Esophagus (tissue), 2 donors: ENCODE measurements around the gene LRRC3. TPM values are rescaled to one million over a fixed set of nuclear protein-coding genes. Genes with fewer than 3 reads are reported as not detected.

Experiments
- H3K27ac ChIP-seq, 2 donors: one replicate each; pipeline ENCODE4 v1.5.1; 2013; ENCODE audit warnings: low read depth in 2 of 2, mild to moderate bottlenecking in 2 of 2, inconsistent platforms in 1 of 2, low read length in 1 of 2, moderate library complexity in 1 of 2
- H3K27me3 ChIP-seq, 2 donors: one replicate each; pipeline ENCODE4 v1.6.1; 2013; ENCODE audit warnings: low read length in 2 of 2, control low read depth in 1 of 2, mild to moderate bottlenecking in 1 of 2; ENCODE audit not compliant: insufficient read depth in 2 of 2, control insufficient read depth in 1 of 2
- H3K36me3 ChIP-seq, 2 donors: one replicate each; pipeline ENCODE4 v1.6.1; 2013; ENCODE audit warnings: low read length in 1 of 2; ENCODE audit not compliant: control insufficient read depth in 2 of 2, insufficient read depth in 2 of 2
- H3K4me1 ChIP-seq, 2 donors: one replicate each; pipeline ENCODE4 v1.6.1; 2013; ENCODE audit warnings: low read length in 1 of 2; ENCODE audit not compliant: control insufficient read depth in 2 of 2, insufficient read depth in 2 of 2
- H3K4me3 ChIP-seq, 2 donors: one replicate each; pipeline ENCODE4 v1.5.1; 2013; ENCODE audit warnings: low read length in 2 of 2, mild to moderate bottlenecking in 2 of 2, low read depth in 1 of 2, moderate library complexity in 1 of 2
- H3K9me3 ChIP-seq, 2 donors: one replicate each; pipeline ENCODE4 v1.6.1; 2013; ENCODE audit warnings: mild to moderate bottlenecking in 2 of 2, low read depth in 1 of 2, low read length in 1 of 2, moderate library complexity in 1 of 2; ENCODE audit not compliant: control insufficient read depth in 2 of 2, insufficient read depth in 1 of 2
- WGBS, 2 donors: extraction: QIAGEN DNeasy Blood & Tissue Kit; methylation state at CpG; one replicate each; pipeline ENCODE4 v1.1.7; 2013; 5-methylcytosine and 5-hydroxymethylcytosine counted together
- polyA plus RNA-seq, 2 donors: library from polyadenylated mRNA; stranded (reverse); fragments of 200-250 nt; gene quantifications; one replicate each; pipeline ENCODE4 v1.2.3, GENCODE V29; 2013
- donor health status: healthy with polysubstance abuse.
- donor health status: Bipolar disorder and iron deficiency.

The LRRC3 gene
- polyA plus RNA-seq, 2 donors = 0.63 to 0.93 TPM

- no peak overlapping the region for H3K4me3 ChIP-seq
- WGBS, 2 donors = 80 to 85% methylated on average over 11 of the region's 11 CpGs
- H3K27ac ChIP-seq = no peak overlapping the region
- H3K4me1 ChIP-seq = peaks cover 0 to 2% of the 10 kb centered on the region in 2 donors
- H3K27me3 ChIP-seq = no peaks in the 10 kb centered on the region
- H3K9me3 ChIP-seq = no peaks in the 10 kb centered on the region
- H3K36me3 ChIP-seq = no peaks in the 10 kb centered on the region
Measured at GRCh38 chr21:44462834-44463200, 7.5 kb downstream of the LRRC3 start.

- no peaks in the 10 kb centered on the region for H3K9me3 ChIP-seq
- WGBS, 2 donors = 64 to 69% methylated on average over 30 of the region's 30 CpGs
Measured at GRCh38 chr21:44463724-44464123, 8.4 kb downstream of the LRRC3 start.

GRCh38 chr21:44464351-44464750 is 9.0 kb downstream of the LRRC3 start:
- 86 to 87% methylated on average over 12 of the region's 12 CpGs for WGBS, 2 donors
- H3K27ac ChIP-seq = no peak overlapping the region
- H3K9me3 ChIP-seq = no peaks in the 10 kb centered on the region
- H3K36me3 ChIP-seq = no peaks in the 10 kb centered on the region
- no peak overlapping the region for H3K4me3 ChIP-seq
- H3K27me3 ChIP-seq = no peaks in the 10 kb centered on the region
- peaks cover 0 to 2% of the 10 kb centered on the region in 2 donors for H3K4me1 ChIP-seq

More at GRCh38 chr21:44463724-44464123, 8.4 kb downstream of the LRRC3 start:
- Histone ChIP-seq H3K27me3 (no peaks in the 10 kb centered on the region), H3K4me3 (no peak overlapping the region), H3K4me1 (peaks cover 0 to 2% of the 10 kb centered on the region in 2 donors), H3K27ac (no peak overlapping the region), H3K36me3 (no peaks in the 10 kb centered on the region)

GRCh38 chr21:44466351-44466954 is 11.1 kb downstream of the LRRC3 start:
- Histone ChIP-seq H3K9me3 (no peaks in the 10 kb centered on the region), H3K4me3 (no peak overlapping the region), H3K27ac (no peak overlapping the region), H3K36me3 (no peaks in the 10 kb centered on the region), H3K4me1 (no peaks in the 10 kb centered on the region), H3K27me3 (no peaks in the 10 kb centered on the region)
- 86 to 90% methylated on average over 15 to 16 of the region's 16 CpGs for WGBS, 2 donors

- Histone ChIP-seq H3K4me3 (no peak overlapping the region), H3K27ac (no peak overlapping the region), H3K9me3 (no peaks in the 10 kb centered on the region), H3K27me3 (no peaks in the 10 kb centered on the region), H3K4me1 (no peaks in the 10 kb centered on the region), H3K36me3 (no peaks in the 10 kb centered on the region)
- WGBS, 2 donors = 94% methylated on average over 35 to 36 of the region's 36 CpGs
Measured at GRCh38 chr21:44466996-44467858, 11.9 kb downstream of the LRRC3 start.

- Histone ChIP-seq H3K9me3 (no peaks in the 10 kb centered on the region), H3K36me3 (no peaks in the 10 kb centered on the region), H3K4me1 (no peaks in the 10 kb centered on the region), H3K27ac (no peak overlapping the region), H3K27me3 (no peaks in the 10 kb centered on the region), H3K4me3 (no peak overlapping the region)
- 93 to 94% methylated on average over 15 of the region's 15 CpGs for WGBS, 2 donors
Measured at GRCh38 chr21:44467859-44468195, 12.5 kb downstream of the LRRC3 start.

GRCh38 chr21:44471341-44471740 is 16.0 kb downstream of the LRRC3 start:
- Histone ChIP-seq H3K4me3 (no peak overlapping the region), H3K27me3 (no peaks in the 10 kb centered on the region), H3K4me1 (no peaks in the 10 kb centered on the region), H3K27ac (no peak overlapping the region), H3K9me3 (no peaks in the 10 kb centered on the region), H3K36me3 (no peaks in the 10 kb centered on the region)

GRCh38 chr21:44471996-44472395 is 16.7 kb downstream of the LRRC3 start:
- no peaks in the 10 kb centered on the region for H3K9me3 ChIP-seq
- H3K27me3 ChIP-seq = no peaks in the 10 kb centered on the region
- no peaks in the 10 kb centered on the region for H3K36me3 ChIP-seq
- H3K4me3 ChIP-seq = no peak overlapping the region
- H3K4me1 ChIP-seq = no peaks in the 10 kb centered on the region
- 78 to 81% methylated on average over 6 of the region's 6 CpGs for WGBS, 2 donors
- no peak overlapping the region for H3K27ac ChIP-seq

GRCh38 chr21:44473915-44474555 is 18.7 kb downstream of the LRRC3 start:
- WGBS, 2 donors = 90 to 92% methylated on average over 19 of the region's 19 CpGs
- H3K36me3 ChIP-seq = no peaks in the 10 kb centered on the region
- no peak overlapping the region for H3K27ac ChIP-seq
- H3K4me1 ChIP-seq = no peaks in the 10 kb centered on the region
- H3K27me3 ChIP-seq = no peaks in the 10 kb centered on the region
- no peaks in the 10 kb centered on the region for H3K9me3 ChIP-seq
- H3K4me3 ChIP-seq = no peak overlapping the region
